GM19023 (cell line): ENCODE results near the gene CLIP1.
"Not testable (repeated sequence)": the region's sequence is repeated elsewhere in the genome, so short reads cannot be mapped to it uniquely, and the experiment has no call there.

Experiments
- ATAC-seq: cut with Tn5 transposase; IDR thresholded peaks from one replicate; pipeline ENCODE4 v1.9.1; 2021; ENCODE audit warnings: mild to moderate bottlenecking, moderate library complexity; ENCODE audit not compliant: unreplicated experiment

The CLIP1 gene

DNA sequence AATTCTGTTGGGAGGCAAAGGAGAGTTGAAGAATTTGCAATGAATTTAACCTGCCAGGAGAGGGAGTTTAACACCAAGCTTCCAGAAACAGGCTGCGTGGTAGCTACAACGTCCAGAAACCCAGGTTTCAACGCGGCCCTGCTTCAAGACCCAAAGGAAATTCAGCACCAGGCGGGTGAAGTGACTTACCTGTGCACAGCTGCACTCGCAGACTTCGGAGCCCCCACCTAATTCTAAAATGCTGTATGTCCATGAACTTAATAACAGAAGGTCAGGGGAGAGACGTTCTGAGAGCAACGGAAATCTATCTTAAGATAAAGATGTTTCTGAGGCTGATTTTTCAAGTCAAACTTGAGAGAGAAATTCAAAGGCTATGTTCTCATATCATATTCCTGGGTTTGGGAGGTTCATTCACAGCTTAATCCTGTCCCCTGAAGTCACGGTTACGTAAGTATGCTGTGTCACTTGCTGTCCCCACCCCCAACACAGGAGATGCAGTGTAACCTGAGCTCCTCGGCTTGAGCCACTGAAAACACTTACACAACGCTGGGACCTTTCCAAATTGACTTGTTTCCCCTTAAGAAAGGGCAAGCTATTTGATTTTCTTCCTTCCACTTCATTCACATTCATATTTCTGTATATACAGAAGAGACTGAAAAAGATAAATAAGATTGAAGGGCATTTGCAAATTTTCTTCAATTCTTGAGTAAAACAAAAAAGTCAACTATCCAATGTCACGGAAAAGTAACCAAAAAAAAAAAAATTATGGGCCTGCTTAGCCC is 22.7 kb downstream of the CLIP1 start:
- ATAC-seq: no peak

DNA sequence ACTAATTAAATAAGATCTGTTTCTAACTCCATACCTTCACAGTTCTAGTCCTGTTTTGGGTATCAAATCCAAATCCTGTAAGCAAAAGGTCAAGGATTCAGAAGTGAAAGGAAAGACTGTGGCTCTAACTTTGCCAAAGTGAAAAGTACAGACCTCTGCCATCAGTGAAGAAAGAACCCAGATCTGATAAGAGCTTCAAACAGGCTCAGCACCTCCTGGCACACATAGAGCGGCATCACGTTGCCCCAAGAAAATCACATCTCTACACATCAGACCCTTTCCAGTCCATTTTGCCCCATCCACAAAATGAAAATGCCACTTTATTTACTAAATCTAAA is 23.2 kb downstream of the CLIP1 start:
- ATAC-seq: no peak

DNA sequence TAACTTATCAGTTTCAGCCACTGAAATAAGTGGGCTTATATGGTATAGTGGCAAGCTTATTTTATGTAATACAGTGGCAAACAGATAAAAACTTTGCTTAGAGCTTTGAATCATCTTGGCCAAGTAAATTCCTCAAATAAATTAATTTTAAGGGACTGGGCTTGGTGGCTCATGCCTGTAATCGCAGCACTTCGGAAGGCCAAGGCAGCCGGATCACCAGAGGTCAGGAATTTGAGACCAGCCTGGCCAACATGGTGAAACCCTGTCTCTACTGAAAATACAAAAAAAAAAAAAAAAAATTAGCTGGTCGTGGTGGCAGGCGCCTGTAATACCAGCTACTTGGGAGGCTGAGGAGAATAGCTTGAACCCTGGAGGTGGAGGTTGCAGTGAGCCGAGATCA is 24.5 kb downstream of the CLIP1 start:
- ATAC-seq: not testable (repeated sequence)

DNA sequence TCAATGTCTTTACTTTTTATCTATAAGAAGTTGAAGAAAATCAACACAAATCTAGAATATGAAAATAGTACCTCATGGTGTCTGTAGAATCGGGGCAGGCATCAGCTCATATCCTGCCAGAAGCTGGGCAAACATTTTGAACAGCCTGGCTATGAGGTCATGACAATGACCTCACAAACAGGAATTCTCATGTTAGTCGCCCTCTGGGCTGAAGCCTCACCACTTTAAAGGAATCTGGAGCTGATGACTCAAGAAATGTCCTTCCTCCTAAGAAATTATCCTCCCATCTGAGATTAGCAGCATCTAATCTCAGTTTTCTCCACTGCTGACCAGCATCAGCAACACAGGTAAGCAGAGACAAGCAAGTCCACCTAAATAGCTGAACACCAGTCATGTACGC is 27.1 kb downstream of the CLIP1 start:
- no peak for ATAC-seq

DNA sequence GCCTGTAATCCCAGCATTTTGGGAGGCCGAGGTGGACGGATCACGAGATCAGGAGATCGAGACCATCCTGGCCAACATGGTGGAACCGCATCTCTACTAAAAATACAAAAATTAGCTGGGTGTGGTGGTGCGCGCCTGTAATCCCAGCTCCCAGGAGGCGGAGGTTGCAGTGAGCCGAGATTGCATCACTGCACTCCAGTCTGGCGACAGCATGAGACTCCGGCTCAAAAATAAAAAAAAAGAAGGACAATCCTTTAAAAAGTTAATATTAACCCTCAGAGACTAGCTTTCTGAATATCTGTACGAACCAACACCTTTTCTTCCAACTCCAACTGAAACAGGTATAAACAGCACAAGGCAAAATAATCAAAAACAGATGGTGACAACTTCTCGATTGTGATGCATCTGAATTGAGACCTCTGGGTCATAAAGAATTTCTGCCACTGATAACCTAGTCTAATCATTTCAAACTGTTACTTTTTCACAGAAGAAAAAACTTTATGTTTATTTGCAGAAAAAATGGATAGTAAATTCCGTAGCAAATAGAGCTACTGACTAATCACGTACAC is 27.8 kb downstream of the CLIP1 start:
- ATAC-seq: no peak

DNA sequence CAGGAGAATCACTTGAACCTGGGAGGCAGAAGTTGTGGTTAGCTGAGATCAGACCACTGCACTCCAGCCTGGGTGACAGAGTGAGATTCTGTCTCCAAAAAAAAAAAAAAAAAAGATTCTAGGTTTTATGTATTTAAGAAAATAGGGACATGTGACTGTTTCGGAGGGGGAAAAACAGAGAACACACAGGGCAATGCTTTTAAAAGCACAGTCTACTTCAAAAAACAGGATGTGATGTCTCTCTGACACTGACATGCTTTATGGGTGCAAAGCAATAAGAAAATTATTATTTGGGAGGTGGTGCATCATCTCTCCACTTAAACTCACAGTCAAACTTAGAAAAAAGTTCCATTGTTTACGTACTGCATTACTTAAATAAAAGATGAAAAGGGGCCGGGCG is 28.7 kb downstream of the CLIP1 start:
- ATAC-seq: no peak

DNA sequence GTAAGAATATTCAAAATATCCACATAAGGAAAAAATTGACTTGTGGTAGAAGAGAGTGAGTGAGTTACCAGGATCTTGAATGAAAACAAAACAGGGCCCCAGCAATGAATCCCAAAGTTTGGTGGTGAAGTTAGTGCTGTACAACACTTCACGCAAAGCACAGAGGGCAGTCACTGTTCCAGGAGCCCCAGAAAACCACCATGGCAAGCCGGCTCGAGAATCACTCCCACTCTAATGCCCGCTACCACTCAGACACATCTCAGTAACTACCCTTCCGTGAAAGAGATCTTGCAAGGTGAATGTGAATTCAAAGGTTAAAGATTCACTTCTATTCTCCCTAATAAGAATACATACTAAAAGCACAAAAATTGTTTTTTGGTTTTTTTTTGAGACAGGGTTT is 30.1 kb downstream of the CLIP1 start:
- no peak for ATAC-seq

DNA sequence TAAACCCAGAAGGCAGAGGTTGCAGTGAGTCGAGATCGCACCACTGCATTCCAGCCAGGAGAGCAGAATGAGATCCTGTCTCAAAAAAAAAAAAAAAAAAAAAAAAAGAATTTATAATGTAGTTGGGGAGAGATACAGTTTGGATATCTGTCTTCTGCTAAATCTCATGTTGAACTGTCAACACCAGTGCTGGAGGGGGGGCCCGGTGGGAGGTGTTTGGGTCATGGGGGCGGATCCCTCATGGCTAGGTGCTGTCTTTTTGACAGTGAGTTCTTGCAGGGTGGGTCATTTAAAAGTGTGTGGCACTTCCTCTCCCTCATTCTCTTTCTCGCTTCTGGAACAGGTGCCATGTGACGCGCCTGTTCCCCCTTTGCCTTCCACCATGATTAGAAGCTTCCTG is 32.8 kb downstream of the CLIP1 start:
- ATAC-seq: no peak

DNA sequence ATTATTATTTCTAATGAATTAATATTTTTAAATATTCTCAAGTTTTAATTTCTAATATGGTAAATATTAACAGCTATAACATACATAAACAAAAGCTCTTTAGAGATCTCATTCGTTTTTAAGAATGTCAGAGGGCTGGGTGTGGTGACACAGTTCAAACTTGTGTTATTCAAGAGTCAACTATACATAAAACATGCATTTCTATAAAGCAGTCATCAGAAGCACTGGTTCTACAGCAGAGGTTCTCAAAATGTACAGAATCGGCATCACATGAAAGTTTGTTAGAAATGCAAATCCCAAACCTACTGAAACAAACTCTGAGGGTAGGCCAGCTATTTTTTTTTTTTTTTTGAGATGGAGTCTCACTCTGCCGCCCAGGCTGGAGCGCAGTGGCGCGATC is 34.6 kb downstream of the CLIP1 start:
- ATAC-seq: no peak

DNA sequence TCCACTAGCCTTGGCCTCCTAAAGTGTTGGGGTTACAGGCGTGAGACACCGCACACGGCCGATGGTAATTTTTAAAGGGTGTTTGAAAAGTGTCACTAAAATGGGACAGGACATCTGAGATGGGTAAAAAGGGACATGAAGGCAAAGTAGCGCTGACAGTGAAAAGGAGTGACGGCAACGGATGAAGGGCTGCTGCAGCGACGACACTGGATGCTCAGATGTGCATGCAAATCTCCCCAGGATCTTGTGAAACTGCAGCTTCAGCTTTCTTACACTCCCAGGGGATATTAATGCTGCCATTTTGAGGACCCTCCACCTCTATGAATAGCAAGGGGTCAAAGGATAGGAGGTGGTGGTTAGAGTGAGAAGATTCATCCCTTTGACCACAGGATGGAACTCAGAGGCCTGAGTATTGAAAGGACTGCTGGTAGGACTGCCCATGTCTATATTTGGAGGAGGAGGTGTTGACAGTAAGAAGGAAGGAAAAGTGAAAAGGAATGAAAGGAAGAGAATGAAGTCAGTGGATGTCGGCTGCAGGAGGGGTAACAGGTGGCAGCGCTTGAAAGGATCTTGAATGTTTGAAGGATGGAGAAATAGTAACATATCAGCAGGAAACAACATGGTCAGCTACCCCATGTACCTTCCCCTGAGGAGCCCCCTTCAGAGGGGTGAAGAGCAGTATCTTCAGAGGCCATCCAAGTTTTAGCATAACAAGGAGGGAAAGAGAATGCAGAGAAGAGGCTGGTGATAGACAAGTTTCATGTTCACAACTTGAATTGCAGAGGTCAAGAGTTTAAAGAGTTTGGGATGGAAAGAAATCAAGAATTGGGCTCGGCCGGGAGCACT is 37.1 kb downstream of the CLIP1 start:
- ATAC-seq: no peak

DNA sequence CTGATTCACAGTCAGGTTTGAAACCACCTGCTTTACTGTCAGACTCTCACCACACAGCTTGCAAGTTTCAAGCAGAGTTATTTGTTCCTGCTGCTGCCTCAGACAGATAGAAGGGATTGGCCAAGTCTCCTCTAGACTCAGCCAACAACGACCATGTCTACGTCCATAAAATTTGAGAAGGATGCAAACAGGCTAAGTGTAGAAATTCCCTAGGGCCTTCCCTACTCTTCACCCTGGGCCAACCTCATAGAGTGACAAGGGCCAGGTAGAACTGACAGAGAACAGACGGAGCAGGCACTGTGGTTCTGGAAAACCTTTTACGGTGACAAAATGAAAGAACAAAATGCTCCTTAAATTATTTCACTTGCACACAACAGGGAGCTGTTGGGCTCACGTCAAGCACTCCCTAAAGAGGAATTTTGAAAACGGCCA is 39.5 kb downstream of the CLIP1 start:
- ATAC-seq: no peak

DNA sequence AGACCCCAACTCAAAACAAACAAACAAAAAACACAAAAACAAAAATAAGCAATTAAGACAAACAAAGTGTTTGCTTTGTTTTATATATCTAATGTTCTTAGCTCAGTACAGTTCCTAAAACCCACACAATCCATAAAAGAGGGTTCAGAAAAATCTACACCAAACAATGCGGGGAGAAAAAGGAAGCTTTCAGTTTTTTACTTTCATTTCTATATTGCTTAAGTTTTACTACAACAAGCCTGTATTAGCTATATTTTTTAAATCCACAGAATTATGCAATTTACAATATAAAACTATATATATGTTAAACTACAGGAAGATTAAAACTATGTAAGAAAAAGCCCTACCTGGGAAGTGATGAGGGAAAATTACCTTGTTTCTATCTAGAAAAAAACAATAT is 41.4 kb downstream of the CLIP1 start:
- no peak for ATAC-seq

DNA sequence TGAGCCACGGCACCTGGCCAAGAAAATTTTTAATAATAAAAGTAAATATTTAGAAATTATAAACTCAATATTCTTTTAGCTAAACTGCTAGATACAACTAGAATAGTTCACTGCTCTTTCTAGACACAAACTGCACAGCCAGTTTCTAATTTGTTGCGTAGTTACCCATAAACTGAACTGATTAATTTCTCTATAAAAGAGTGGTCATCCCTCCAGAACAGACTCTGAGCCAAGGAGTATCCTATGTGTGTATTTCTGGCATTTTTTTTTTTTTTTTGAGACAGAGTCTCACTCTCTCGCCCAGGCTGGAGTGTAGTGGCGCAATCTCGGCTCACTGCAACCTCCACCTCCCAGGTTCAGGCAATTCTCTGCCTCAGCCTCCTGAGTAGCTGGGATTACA is 45.7 kb downstream of the CLIP1 start:
- ATAC-seq: not testable (repeated sequence)

DNA sequence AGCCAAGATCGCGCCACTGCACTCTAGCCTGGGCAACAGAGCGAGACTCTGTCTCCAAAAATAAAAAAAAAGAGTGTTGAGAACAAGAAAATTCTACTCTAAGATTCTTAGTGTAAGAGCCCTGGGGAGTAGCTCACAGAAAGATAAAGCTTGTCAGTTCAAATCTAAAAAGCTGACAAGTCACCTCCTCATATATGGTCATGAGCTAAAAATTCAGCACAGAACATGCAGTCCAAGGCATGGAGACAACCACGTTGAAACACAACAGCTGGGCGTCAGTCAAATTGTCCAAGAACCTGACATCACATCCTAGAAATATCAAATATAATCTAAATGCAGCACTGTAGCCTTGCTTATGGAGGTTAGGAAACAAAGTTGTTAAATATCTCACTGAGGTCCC is 47.8 kb downstream of the CLIP1 start:
- no peak for ATAC-seq

DNA sequence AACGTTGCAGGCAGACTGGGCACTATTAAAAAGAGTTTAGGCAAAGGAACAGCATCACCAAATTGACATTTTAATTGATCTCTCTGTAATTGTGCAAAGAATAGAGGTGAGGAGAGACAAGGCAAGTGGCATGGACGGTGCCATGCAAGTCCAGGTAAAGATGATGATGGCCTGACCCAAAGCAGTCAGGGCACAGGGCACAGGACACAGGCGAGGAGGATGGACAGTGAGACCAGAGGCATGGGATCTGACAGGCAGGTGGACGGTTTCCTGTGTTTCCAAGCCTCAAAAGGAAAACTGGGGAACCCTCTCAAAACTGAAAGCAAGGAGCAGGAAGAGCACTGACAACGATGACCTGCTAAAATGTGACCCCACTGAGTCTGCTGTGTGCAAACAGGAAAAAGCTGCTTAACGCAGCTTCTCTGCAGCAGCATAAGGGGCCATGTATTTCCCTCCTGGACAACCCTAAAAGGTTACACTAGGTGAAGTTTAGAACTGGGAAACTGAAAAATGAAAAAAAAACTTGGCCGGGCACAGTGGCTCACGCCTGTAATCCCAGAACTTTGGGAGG is 50.9 kb downstream of the CLIP1 start:
- ATAC-seq: no peak

DNA sequence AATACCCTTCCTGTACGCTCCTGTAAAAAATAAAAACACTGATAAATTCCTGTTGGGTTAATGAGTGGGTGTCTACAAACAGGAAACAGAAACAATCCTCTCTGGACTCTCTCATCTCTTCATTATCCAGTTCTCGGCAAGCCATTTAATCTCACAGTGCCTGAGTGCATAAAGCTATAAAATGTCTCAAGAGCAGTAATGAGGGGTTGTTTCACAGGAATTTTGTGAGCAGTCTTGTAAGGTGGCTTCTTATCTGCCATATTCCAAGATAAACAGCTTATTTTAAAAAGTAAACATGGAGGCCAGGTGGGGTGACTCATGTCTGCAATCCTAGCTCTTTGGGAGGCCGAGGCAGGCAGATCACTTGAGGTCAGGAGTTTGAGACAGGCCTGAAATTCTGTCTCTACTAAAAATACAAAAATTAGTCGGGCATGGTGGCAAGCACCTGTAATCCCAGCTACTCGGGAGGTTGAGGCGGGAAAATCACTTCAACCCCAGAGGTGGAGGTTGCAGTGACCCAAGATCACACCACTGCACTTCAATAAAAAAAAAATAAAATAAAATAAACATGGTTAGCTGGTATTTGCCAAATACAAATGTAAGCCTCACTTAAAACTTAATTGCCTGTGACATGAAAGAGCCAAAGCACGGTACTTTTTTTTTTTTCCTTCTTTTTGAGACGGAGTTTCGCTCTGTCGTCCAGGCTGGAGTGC is 54.0 kb downstream of the CLIP1 start:
- ATAC-seq: no peak

DNA sequence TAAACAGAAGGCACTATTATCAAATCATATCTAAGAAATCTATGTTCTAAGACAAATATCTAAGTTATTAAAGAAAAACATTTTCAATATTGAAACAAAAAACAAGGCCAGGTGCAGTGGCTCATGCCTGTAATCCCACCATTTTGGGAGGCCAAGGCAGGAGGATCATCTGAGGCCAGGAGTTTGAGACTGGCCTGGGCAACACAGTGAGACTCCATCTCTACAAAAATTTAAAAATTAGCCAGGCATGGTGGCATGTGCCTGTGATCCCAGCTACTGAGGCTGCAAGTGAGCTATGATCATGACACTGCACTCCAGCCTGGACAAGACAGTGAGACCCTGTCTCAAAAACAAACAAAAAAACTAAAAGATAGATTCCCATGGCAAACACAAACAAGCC is 54.8 kb downstream of the CLIP1 start:
- ATAC-seq: not testable (repeated sequence)

DNA sequence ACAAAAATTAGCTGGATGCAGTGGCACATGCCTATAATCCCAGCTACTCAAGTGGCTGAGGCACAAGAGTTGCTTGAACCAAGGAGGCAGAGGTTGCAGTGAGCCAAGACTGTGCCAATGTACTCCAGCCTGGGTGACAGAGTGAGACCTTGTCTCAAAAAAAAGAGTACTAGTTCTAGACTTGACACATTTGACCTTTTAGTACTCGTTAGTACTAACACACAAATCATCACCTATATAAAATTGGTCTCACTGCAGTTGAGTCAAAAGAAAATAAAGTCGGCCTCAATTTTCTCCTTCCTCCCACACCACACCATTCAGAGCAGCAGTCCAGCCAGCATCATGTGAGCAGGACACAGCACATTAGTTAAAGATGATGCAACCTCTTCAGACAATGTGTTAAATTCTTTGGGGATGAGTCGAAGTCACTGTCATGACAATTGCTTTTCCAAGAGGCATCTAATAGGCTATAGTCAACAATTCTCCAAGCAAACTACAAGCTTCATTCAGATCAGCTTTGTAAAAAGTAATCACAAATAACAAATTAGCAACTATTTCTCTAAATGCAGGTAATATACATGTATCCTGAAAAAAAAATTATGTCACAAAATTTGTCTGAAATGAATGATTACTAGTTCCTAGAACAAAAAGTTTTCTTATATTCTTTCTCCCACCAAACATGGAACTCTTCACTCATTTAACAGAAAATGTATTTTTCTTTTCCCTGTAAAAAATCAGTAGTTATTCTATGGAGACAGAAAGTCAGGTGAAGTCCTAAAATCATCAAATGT is 55.6 kb downstream of the CLIP1 start:
- no peak for ATAC-seq

DNA sequence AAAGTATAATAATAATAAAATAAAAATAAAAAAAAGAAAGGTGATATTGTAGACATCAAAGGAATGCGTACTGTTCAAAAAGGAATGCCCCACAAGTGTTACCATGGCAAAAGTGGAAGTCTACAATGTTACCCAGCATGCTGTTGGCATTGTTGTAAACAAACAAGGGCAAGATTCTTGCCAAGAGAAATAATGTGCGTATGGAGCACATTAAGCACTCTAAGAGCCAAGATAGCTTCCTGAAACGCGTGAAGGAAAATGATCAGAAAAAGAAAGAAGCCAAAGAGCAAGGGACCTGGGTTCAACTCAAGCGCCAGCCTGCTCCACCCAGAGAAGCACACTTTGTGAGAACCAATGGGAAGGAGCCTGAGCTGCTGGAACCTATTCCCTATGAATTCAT is 57.2 kb downstream of the CLIP1 start:
- ATAC-seq: not testable (repeated sequence)

DNA sequence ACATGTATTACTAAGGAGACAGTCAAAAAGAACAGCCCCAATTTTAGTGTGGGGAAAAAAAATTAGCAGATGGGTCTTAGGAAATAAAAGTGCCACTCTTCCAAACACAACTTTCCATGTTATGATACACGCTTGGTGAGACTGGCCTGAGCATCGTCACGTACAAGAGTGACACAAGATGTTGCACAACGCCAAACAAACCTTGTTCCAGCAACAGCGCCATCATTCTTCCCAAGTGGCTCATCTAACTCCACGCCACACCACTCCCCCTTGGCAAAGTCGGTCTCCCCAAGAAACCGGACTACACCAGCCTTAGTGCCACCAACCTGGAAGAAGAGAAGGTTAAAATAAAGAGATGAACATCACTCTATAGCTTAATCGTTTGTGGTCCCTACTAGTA is 58.7 kb downstream of the CLIP1 start:
- ATAC-seq: no peak
